Right atrium auricular region (tissue), 2 donors: Measurements from ENCODE around the gene LILRB1. TPM values are rescaled to one million over a fixed set of nuclear protein-coding genes. Genes with fewer than 3 reads are reported as not detected.
"Not testable (repeated sequence)": the region's sequence is repeated elsewhere in the genome, so short reads cannot be mapped to it uniquely, and the experiment has no call there.

Source experiments
- DNase-seq: peaks from one replicate; pipeline ENCODE4 v3.0.0-alpha.2; 2019; ENCODE audit warnings: low spot score
- H3K27ac ChIP-seq, 2 donors: fragments of 200-600 bp; sonication (generic); 1 replicate in 1 of 2; 2 replicates in 1 of 2; pipeline ENCODE4 v1.5.1; 2016 to 2019
- H3K27me3 ChIP-seq, 2 donors: fragments of 200-600 bp; sonication (generic); one replicate each; pipeline versions ENCODE4 v1.5.1 to v1.6.0; 2017 to 2019
- H3K36me3 ChIP-seq: fragments of 200-600 bp; sonication (generic); one replicate; pipeline ENCODE4 v1.5.1; 2016
- H3K4me1 ChIP-seq, 2 donors: fragments of 200-600 bp; sonication (generic); one replicate each; pipeline versions ENCODE4 v1.5.1 to v1.6.0; 2017 to 2019
- H3K4me3 ChIP-seq, 2 donors: fragments of 200-600 bp; sonication (generic); 1 replicate in 1 of 2; 2 replicates in 1 of 2; pipeline ENCODE4 v1.5.1; 2017 to 2019; ENCODE audit warnings: mild to moderate bottlenecking in 1 of 2, moderate library complexity in 1 of 2
- H3K9me3 ChIP-seq, 2 donors: fragments of 200-600 bp; sonication (generic); one replicate each; pipeline ENCODE4 v1.5.1; 2019
- total RNA-seq, 2 donors: library from RNA; depleted of rRNA; stranded (reverse); fragments of >200 nt; gene quantifications; one replicate each; pipeline ENCODE4 v1.1.0, GENCODE V29; 2016
- TF ChIP-seq, protein P1 (sequence below), 2 donors: fragments of 200-600 bp; sonication (generic); IDR thresholded peaks; one replicate each; pipeline ENCODE4 v1.5.1; 2019; ENCODE audit warnings: antibody characterized with exemption in 2 of 2

Gene LILRB1
- total RNA-seq, 2 donors from 2014 or later, result 0.33 to 1.9 TPM

GRCh38 chr19:54630782-54631181 is 498 bp downstream of the LILRB1 start:
- no peaks in the 10 kb centered on the region for H3K27me3 ChIP-seq
- H3K9me3 ChIP-seq, result no peaks in the 10 kb centered on the region
- H3K4me3 ChIP-seq, result no peak overlapping the region
- no peaks in the 10 kb centered on the region for H3K4me1 ChIP-seq
- no peak for DNase-seq
- TF ChIP-seq, protein P1, sequence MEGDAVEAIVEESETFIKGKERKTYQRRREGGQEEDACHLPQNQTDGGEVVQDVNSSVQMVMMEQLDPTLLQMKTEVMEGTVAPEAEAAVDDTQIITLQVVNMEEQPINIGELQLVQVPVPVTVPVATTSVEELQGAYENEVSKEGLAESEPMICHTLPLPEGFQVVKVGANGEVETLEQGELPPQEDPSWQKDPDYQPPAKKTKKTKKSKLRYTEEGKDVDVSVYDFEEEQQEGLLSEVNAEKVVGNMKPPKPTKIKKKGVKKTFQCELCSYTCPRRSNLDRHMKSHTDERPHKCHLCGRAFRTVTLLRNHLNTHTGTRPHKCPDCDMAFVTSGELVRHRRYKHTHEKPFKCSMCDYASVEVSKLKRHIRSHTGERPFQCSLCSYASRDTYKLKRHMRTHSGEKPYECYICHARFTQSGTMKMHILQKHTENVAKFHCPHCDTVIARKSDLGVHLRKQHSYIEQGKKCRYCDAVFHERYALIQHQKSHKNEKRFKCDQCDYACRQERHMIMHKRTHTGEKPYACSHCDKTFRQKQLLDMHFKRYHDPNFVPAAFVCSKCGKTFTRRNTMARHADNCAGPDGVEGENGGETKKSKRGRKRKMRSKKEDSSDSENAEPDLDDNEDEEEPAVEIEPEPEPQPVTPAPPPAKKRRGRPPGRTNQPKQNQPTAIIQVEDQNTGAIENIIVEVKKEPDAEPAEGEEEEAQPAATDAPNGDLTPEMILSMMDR (IDR thresholded peaks at IDR 0.05), result no peak
- H3K36me3 ChIP-seq, result no peaks in the 10 kb centered on the region
- no peak overlapping the region for H3K27ac ChIP-seq

- DNase-seq, H3K9me3 ChIP-seq, H3K4me3 ChIP-seq, H3K36me3 ChIP-seq, H3K27ac ChIP-seq, H3K27me3 ChIP-seq, H3K4me1 ChIP-seq: not testable (repeated sequence)
Observed at GRCh38 chr19:54631489-54632337, 1.4 kb downstream of the LILRB1 start.

DNA sequence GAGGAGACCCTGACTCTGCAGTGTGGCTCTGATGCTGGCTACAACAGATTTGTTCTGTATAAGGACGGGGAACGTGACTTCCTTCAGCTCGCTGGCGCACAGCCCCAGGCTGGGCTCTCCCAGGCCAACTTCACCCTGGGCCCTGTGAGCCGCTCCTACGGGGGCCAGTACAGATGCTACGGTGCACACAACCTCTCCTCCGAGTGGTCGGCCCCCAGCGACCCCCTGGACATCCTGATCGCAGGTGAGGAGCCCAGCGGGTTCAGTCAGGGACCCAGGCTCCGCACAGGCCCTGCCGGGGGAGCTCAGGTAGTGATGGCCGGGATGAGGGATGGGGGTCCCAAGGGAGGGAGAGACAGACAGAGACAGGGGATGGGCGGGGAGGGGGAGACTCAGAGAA is 2.2 kb downstream of the LILRB1 start:
- not testable (repeated sequence) for DNase-seq, H3K27me3 ChIP-seq, H3K9me3 ChIP-seq, H3K4me3 ChIP-seq, H3K4me1 ChIP-seq, H3K36me3 ChIP-seq, H3K27ac ChIP-seq

DNA sequence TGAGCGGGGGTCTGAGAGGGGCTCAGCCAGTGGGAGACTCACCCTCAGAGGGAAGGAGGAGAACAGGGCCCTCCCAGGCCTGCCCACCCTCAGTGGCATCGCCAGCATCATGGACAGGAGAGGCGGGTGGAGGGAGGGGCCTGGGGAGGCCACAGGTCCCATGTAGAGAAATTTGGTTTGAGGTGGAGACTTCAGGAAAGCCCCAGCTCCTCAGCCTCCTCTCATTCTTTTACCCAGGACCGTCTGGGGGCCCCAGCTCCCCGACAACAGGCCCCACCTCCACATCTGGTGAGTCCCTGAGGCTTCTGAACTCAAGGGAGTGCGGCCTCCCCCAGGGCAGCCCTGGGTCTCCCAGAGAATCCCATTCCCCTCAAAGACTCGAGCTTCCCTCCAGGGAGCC is 3.1 kb downstream of the LILRB1 start:
- DNase-seq, result no peak
- Histone ChIP-seq H3K4me3 (no peak overlapping the region), H3K27ac (no peak overlapping the region), H3K27me3 (no peaks in the 10 kb centered on the region), H3K36me3 (no peaks in the 10 kb centered on the region), H3K4me1 (no peaks in the 10 kb centered on the region), H3K9me3 (no peaks in the 10 kb centered on the region)
- TF ChIP-seq, protein P1 (IDR thresholded peaks at IDR 0.05), result no peak

GRCh38 chr19:54636081-54636480 is 5.8 kb downstream of the LILRB1 start:
- H3K27me3 ChIP-seq, H3K4me3 ChIP-seq, H3K9me3 ChIP-seq, H3K27ac ChIP-seq, DNase-seq, H3K4me1 ChIP-seq, H3K36me3 ChIP-seq: not testable (repeated sequence)

GRCh38 chr19:54638683-54639082 is 8.4 kb downstream of the LILRB1 start:
- no peak overlapping the region for H3K27ac ChIP-seq
- H3K4me1 ChIP-seq, result no peaks in the 10 kb centered on the region
- no peaks in the 10 kb centered on the region for H3K36me3 ChIP-seq
- H3K27me3 ChIP-seq, result no peaks in the 10 kb centered on the region
- TF ChIP-seq, protein P1 (IDR thresholded peaks at IDR 0.05), result no peak
- H3K9me3 ChIP-seq, result no peaks in the 10 kb centered on the region
- no peak for DNase-seq
- no peak overlapping the region for H3K4me3 ChIP-seq

GRCh38 chr19:54642953-54643352 is 12.7 kb downstream of the LILRB1 start:
- H3K4me1 ChIP-seq, H3K4me3 ChIP-seq, DNase-seq, H3K27ac ChIP-seq, H3K36me3 ChIP-seq, H3K9me3 ChIP-seq, H3K27me3 ChIP-seq: not testable (repeated sequence)

DNA sequence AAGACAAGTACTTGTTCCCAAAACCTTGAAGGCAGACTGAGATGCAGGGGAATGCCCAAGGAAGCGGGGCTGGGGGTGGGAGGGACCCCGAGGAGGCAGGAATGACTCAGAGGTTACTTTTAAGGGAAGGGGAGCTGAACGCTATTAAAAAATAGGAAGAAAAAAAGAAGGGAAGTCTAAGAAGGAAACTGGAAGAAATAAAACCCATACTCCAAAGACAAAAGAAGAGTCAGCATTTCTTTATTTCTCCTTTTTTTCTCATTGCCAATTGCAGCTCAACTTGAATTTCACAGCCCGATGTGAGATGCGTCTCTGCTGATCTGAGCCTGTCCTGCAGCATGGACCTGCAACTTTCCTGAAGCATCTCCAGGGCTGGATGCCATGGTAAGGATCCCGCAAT is 13.3 kb downstream of the LILRB1 start:
- not testable (repeated sequence) for H3K4me3 ChIP-seq, H3K36me3 ChIP-seq, H3K27me3 ChIP-seq, H3K27ac ChIP-seq, H3K9me3 ChIP-seq, DNase-seq, H3K4me1 ChIP-seq
